ENCODE data around the gene IL4I1.

The IL4I1 gene

GRCh38 chr19:49861541-49862378, 34.9 kb downstream of the IL4I1 start:
- DNase-seq: no peak

GRCh38 chr19:49861107-49861506, 35.6 kb downstream of the IL4I1 start:
- DNase-seq: no peak

- no peak for DNase-seq
Measured at GRCh38 chr19:49860336-49861102, 36.2 kb downstream of the IL4I1 start.

- DNase-seq: no peak
Measured at GRCh38 chr19:49859682-49860335, 36.9 kb downstream of the IL4I1 start.

- no peak for DNase-seq
Measured at GRCh38 chr19:49858088-49858985, 38.4 kb downstream of the IL4I1 start.

- no peak for DNase-seq
Measured at GRCh38 chr19:49857838-49858087, 38.9 kb downstream of the IL4I1 start.

- DNase-seq: no peak
Measured at GRCh38 chr19:49857061-49857837, 39.4 kb downstream of the IL4I1 start.

- no peak for DNase-seq
Measured at GRCh38 chr19:49856574-49857021, 40.1 kb downstream of the IL4I1 start.

- DNase-seq: no peak
Measured at GRCh38 chr19:49855676-49856573, 40.8 kb downstream of the IL4I1 start.

GRCh38 chr19:49855277-49855675, 41.4 kb downstream of the IL4I1 start:
- DNase-seq: no peak

GRCh38 chr19:49854378-49855263, 42.1 kb downstream of the IL4I1 start:
- DNase-seq: no peak

GRCh38 chr19:49853852-49854377, 42.8 kb downstream of the IL4I1 start:
- DNase-seq: no peak

- DNase-seq: no peak
Measured at GRCh38 chr19:49852631-49853126, 44.0 kb downstream of the IL4I1 start.

GRCh38 chr19:49851456-49852259, 45.0 kb downstream of the IL4I1 start:
- peak in 1 of 4 experiments; percentile 47 for DNase-seq

- DNase-seq: peak; percentile 67 to 84 (median 72)
Measured at GRCh38 chr19:49850487-49851342, 46.0 kb downstream of the IL4I1 start, which contains the start of gene PTOV1. TSS of gene PTOV1 (plus strand) at chr19:49851159.

GRCh38 chr19:49850221-49850486, 46.5 kb downstream of the IL4I1 start:
- no peak for DNase-seq

- DNase-seq: no peak
Measured at GRCh38 chr19:49849433-49850220, 47.1 kb downstream of the IL4I1 start.

Measured in activated naive CD4-positive, alpha-beta T cell (primary cell).